GM12878 (cell line): ENCODE data around the gene RNASE13. TPM values are rescaled to one million over a fixed set of nuclear protein-coding genes. Genes with fewer than 3 reads are reported as not detected.

Experiments
- ATAC-seq: fragments of 200-7000 bp; cut with Tn5 transposase; 3 replicates; pipeline ENCODE4 v1.9.1; 2020; ENCODE audit warnings: mild to moderate bottlenecking, moderate library complexity
- BruUV-seq: library from RNA; stranded (reverse); fragments of 400-500 nt; replicated peaks from 2 replicates; lab custom pipeline; 2021; lab: Mats Ljungman, UMichigan
- CTCF ChIA-PET: fragments of 300-600 bp; sonication (Branson Sonifier 250); formaldehyde crosslinking; extraction: SDS; loops from one replicate; lab custom pipeline; 2021; ENCODE audit warnings: inconsistent platforms; lab: Yijun Ruan, JAX
- POLR2A ChIA-PET: fragments of 350-600 bp; formaldehyde crosslinking; extraction: SDS; loops from one replicate; lab custom pipeline; 2021; ENCODE audit warnings: inconsistent platforms; lab: Charles Lee
- RAD21 ChIA-PET: fragments of 300-600 bp; sonication (Branson Sonifier 250); formaldehyde crosslinking; loops from one replicate; lab custom pipeline; 2023; ENCODE audit warnings: antibody characterized with exemption; ENCODE audit not compliant: unreplicated experiment; lab: Charles Lee
- SMC1A ChIA-PET: fragments of 300-600 bp; sonication (Branson Sonifier 250); formaldehyde crosslinking; loops from one replicate; lab custom pipeline; 2023; ENCODE audit not compliant: unreplicated experiment, uncharacterized antibody; lab: Charles Lee
- DNase-seq: peaks from one replicate; pipeline ENCODE4 v3.0.0-alpha.2; 2011; ENCODE audit warnings: low read depth, low spot score
- FAIRE-seq: peaks from 3 replicates; lab custom pipeline; 2011; peaks lifted over from hg19 to GRCh38; lab: Jason Lieb, UNC
- H2AFZ ChIP-seq: 2 replicates; pipeline ENCODE4 v1.6.0; 2011; ENCODE audit warnings: low read depth, low read length, control low read depth; ENCODE audit not compliant: control insufficient read depth
- H3K27ac ChIP-seq: 2 replicates; pipeline ENCODE4 v1.5.1; 2011; ENCODE audit warnings: control low read depth; ENCODE audit not compliant: control insufficient read depth, insufficient read depth
- H3K27me3 ChIP-seq, 2 experiments: replicated peaks in 1 of 2; 2 replicates each; pipeline versions ENCODE4 v1.6.0 to v1.6.1; 2011; ENCODE audit warnings: low read length in 1 of 2; ENCODE audit not compliant: control insufficient read depth in 2 of 2, insufficient read depth in 2 of 2
- H3K36me3 ChIP-seq, 2 experiments: 2 replicates each; pipeline ENCODE4 v1.5.1; 2011; ENCODE audit warnings: low read length in 1 of 2; ENCODE audit not compliant: control insufficient read depth in 2 of 2, insufficient read depth in 2 of 2
- H3K4me1 ChIP-seq: 2 replicates; pipeline ENCODE4 v1.6.1; 2011; ENCODE audit warnings: mild to moderate bottlenecking, low read length, moderate library complexity, mixed read lengths; ENCODE audit not compliant: control insufficient read depth, insufficient read depth
- H3K4me2 ChIP-seq: 2 replicates; pipeline ENCODE4 v1.6.0; 2011; ENCODE audit warnings: control low read depth; ENCODE audit not compliant: control insufficient read depth, insufficient read depth
- H3K4me3 ChIP-seq: fragments of 200-600 bp; sonication (generic); 2 replicates; pipeline ENCODE4 v1.5.1; 2016
- H3K79me2 ChIP-seq: 2 replicates; pipeline ENCODE4 v1.6.0; 2011; ENCODE audit warnings: low read length; ENCODE audit not compliant: control insufficient read depth, insufficient read depth
- H3K9ac ChIP-seq: 2 replicates; pipeline ENCODE4 v1.8.0; 2011; ENCODE audit warnings: low read length, control low read depth, mixed read lengths; ENCODE audit not compliant: control insufficient read depth, insufficient read depth
- H3K9me3 ChIP-seq: replicated peaks from 3 replicates; pipeline ENCODE4 v1.5.1; 2011; ENCODE audit warnings: mild to moderate bottlenecking, low read length; ENCODE audit not compliant: control insufficient read depth, insufficient read depth
- H4K20me1 ChIP-seq: 2 replicates; pipeline ENCODE4 v1.6.0; 2011; ENCODE audit not compliant: control insufficient read depth, insufficient read depth
- BRCA1 ChIP-seq: IDR thresholded peaks from 2 replicates; pipeline ENCODE4 v1.6.1; 2011; ENCODE audit warnings: low read depth, low read length, improper control_type of control experiment
- CBFB ChIP-seq: IDR thresholded peaks from 2 replicates; pipeline ENCODE4 v1.6.1; 2016; ENCODE audit warnings: antibody characterized with exemption, low read depth
- DPF2 ChIP-seq: fragments of 450-650 bp; IDR thresholded peaks from 2 replicates; pipeline ENCODE4 v1.6.1; 2017; ENCODE audit warnings: mild to moderate bottlenecking
- EGR1 ChIP-seq, 2 experiments: IDR thresholded peaks; 1 replicate in 1 of 2; 2 replicates in 1 of 2; pipeline ENCODE4 v1.6.1; 2011 to 2012; ENCODE audit warnings: low read depth in 2 of 2, low read length in 2 of 2, borderline replicate concordance in 1 of 2, mild to moderate bottlenecking in 1 of 2, moderate library complexity in 1 of 2
- FOXM1 ChIP-seq: IDR thresholded peaks from 2 replicates; pipeline ENCODE4 v1.6.1; 2012; ENCODE audit warnings: low read depth, mild to moderate bottlenecking, inconsistent platforms, low read length, moderate library complexity
- KDM1A ChIP-seq: fragments of 200-600 bp; sonication (generic); IDR thresholded peaks from 2 replicates; pipeline ENCODE4 v1.6.1; 2016; ENCODE audit warnings: borderline replicate concordance
- KLF5 ChIP-seq: fragments of 450-650 bp; IDR thresholded peaks from 2 replicates; pipeline ENCODE4 v1.6.1; 2014; ENCODE audit warnings: mild to moderate bottlenecking; ENCODE audit not compliant: partially characterized antibody
- MXI1 ChIP-seq: fragments of 150-350 bp; IDR thresholded peaks from 2 replicates; pipeline ENCODE4 v1.6.1; 2011; ENCODE audit warnings: low read depth, mild to moderate bottlenecking, inconsistent platforms, low read length, improper control_type of control experiment
- NFIC ChIP-seq: IDR thresholded peaks from 2 replicates; pipeline ENCODE4 v1.6.1; 2012; ENCODE audit warnings: low read depth, mild to moderate bottlenecking, inconsistent platforms, low read length, moderate library complexity
- PML ChIP-seq: IDR thresholded peaks from 2 replicates; pipeline ENCODE4 v1.6.1; 2012; ENCODE audit warnings: low read length, inconsistent platforms
- POLR2A ChIP-seq: IDR thresholded peaks from 2 replicates; pipeline ENCODE4 v1.6.1; 2011; ENCODE audit warnings: low read depth, mild to moderate bottlenecking, low read length
- RCOR1 ChIP-seq: conservative IDR thresholded peaks from 2 replicates; pipeline ENCODE4 v1.6.1; 2012; ENCODE audit warnings: low read depth, low read length, improper control_type of control experiment
- SP1 ChIP-seq: IDR thresholded peaks from one replicate; pipeline ENCODE4 v1.6.1; 2011; ENCODE audit warnings: low read depth, low read length
- SUZ12 ChIP-seq: fragments of 200-600 bp; sonication (generic); IDR thresholded peaks from one replicate; pipeline ENCODE4 v1.6.1; 2018; ENCODE audit warnings: antibody characterized with exemption, mild to moderate bottlenecking; ENCODE audit not compliant: unreplicated experiment
- ZNF24 ChIP-seq: fragments of 450-650 bp; IDR thresholded peaks from 2 replicates; pipeline ENCODE4 v1.6.1; 2017; ENCODE audit warnings: antibody characterized with exemption, mild to moderate bottlenecking
- ZNF384 ChIP-seq: IDR thresholded peaks from 2 replicates; pipeline ENCODE4 v1.6.1; 2012; ENCODE audit warnings: low read depth, mild to moderate bottlenecking, low read length, improper control_type of control experiment, borderline replicate concordance
- WGBS: methylation state at CpG from one replicate; pipeline ENCODE4 v1.1.6; 2016; ENCODE audit warnings: low lambda C conversion rate; ENCODE audit not compliant: insufficient replicate concordance, insufficient coverage; ENCODE audit errors: missing lambda C conversion rate; 5-methylcytosine and 5-hydroxymethylcytosine counted together
- in situ Hi-C: fragments of 300-500 bp; cut with MboI; formaldehyde crosslinking; loops from 9 replicates; pipeline ENCODE4 v1.14.3; 2018; ENCODE audit warnings: mixed read lengths
- intact Hi-C: fragments of 100-400 bp; cut with micrococcal nuclease; formaldehyde crosslinking; loops from one replicate; pipeline ENCODE4 v1.14.2; 2022; ENCODE audit not compliant: unreplicated experiment
- polyA plus RNA-seq, 11 experiments: library from polyadenylated mRNA; depleted of rRNA in 4 of 11; unstranded in 6 of 11; stranded (reverse) in 5 of 11; fragments of >200 nt; fragmentation: Nextera tagmentation in 4 of 11; fragmentation: Illumina TruSeq in 1 of 11; extraction: Ambion mirVana in 4 of 11; extraction: Trizol in 1 of 11; gene quantifications; 1 replicate in 1 of 11; 2 replicates in 10 of 11; pipeline versions ENCODE4 v1.2.1 to v1.2.3, GENCODE V29; 2011 to 2016; ENCODE audit warnings: inconsistent platforms in 2 of 11, missing spikeins in 2 of 11, low read depth in 1 of 11
- total RNA-seq, 4 experiments: library from RNA; depleted of rRNA in 3 of 4; stranded (reverse); fragments of >200 nt in 3 of 4; fragmentation: Illumina TruSeq in 1 of 4; extraction: Trizol in 1 of 4; gene quantifications; 2 replicates each; pipeline versions ENCODE4 v1.2.1 to v1.2.3, GENCODE V29; 2013 to 2021
- TF ChIP-seq, protein P1 (sequence below): fragments of 450-650 bp; IDR thresholded peaks from 2 replicates; pipeline ENCODE4 v1.6.1; 2017; ENCODE audit warnings: mild to moderate bottlenecking
- TF ChIP-seq, protein P2 (sequence below): IDR thresholded peaks from 2 replicates; pipeline ENCODE4 v1.6.1; 2012; ENCODE audit warnings: low read length, inconsistent platforms

The RNASE13 gene
- total and polyA plus RNA-seq, 10 of the 15 experiments (the other 5 are each of a cell fraction or from before 2014, with no cell fraction given) = not detected

DNA sequence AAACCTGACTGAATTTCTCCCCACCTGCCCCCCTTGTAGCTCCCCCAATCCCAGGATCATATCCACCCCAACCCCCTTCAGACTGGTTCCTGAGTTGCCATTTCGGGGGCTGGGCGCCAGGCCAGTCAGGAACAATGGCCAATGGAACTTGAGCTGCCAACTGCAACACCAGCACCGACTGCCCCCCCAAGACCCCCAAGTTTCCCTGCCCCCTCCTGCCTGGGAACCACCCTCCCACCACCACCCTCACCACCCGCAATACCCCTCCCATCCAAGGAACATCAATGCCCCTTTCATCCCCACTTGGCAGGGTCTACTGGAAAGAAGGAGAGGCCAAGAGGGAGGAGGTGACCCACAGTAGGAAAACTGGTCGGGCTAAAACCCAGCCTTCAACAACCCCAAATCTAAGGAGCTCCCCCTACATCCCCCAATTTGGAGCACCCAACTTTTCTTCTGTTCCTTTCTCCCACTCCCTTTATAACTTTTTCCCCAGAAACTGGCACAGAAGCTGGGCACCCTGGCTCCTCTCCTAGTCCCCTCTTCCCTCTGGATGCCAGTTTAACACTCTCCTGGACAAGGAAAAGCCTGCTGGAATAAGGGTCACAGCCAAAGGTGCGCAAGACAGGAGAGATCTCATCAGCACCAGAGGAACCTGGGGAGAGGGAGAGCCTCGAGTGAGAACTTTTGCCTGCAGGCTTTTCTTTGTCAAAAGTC, 8.2 kb downstream of the RNASE13 start:
- H3K79me2 ChIP-seq = no peaks in the 10 kb centered on the region
- no peak for ATAC-seq
- H3K36me3 ChIP-seq = no peaks in the 10 kb centered on the region
- ChIA-PET SMC1A (interaction anchor here (1.6 kb wide), 1 partner anchor 12 kb away, joined by 3 read pairs; no protein-coding TSS in a partner anchor), CTCF (interaction anchor here (1.2 kb wide), 1 partner anchor 12 kb away, joined by 6 read pairs; no protein-coding TSS in a partner anchor), POLR2A (interaction anchor here (0.6 kb wide), 1 partner anchor 178 kb away, joined by 4 read pairs; no protein-coding TSS in a partner anchor), RAD21 (no interaction called here)
- no peak overlapping the region for H2AFZ ChIP-seq
- DNase-seq = no peak
- H3K27ac ChIP-seq = no peak overlapping the region
- no peak overlapping the region for H3K9ac ChIP-seq
- H3K9me3 ChIP-seq = no peaks in the 10 kb centered on the region
- H3K27me3 ChIP-seq = peaks cover 15 to 23% of the 10 kb centered on the region in 2 experiments
- no peak overlapping the region for H3K4me2 ChIP-seq
- H4K20me1 ChIP-seq = no peaks in the 10 kb centered on the region
- H3K4me1 ChIP-seq = peaks cover 4% of the 10 kb centered on the region; the same call in 1 of the 2 replicates
- FAIRE-seq = no peak
- H3K4me3 ChIP-seq = no peak overlapping the region
- 46% methylated on average over 7 of the region's 7 CpGs for WGBS
- TF ChIP-seq, protein P1, sequence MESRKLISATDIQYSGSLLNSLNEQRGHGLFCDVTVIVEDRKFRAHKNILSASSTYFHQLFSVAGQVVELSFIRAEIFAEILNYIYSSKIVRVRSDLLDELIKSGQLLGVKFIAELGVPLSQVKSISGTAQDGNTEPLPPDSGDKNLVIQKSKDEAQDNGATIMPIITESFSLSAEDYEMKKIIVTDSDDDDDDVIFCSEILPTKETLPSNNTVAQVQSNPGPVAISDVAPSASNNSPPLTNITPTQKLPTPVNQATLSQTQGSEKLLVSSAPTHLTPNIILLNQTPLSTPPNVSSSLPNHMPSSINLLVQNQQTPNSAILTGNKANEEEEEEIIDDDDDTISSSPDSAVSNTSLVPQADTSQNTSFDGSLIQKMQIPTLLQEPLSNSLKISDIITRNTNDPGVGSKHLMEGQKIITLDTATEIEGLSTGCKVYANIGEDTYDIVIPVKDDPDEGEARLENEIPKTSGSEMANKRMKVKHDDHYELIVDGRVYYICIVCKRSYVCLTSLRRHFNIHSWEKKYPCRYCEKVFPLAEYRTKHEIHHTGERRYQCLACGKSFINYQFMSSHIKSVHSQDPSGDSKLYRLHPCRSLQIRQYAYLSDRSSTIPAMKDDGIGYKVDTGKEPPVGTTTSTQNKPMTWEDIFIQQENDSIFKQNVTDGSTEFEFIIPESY = no peak
- no peak for TF ChIP-seq RCOR1
- TF ChIP-seq, protein P2, sequence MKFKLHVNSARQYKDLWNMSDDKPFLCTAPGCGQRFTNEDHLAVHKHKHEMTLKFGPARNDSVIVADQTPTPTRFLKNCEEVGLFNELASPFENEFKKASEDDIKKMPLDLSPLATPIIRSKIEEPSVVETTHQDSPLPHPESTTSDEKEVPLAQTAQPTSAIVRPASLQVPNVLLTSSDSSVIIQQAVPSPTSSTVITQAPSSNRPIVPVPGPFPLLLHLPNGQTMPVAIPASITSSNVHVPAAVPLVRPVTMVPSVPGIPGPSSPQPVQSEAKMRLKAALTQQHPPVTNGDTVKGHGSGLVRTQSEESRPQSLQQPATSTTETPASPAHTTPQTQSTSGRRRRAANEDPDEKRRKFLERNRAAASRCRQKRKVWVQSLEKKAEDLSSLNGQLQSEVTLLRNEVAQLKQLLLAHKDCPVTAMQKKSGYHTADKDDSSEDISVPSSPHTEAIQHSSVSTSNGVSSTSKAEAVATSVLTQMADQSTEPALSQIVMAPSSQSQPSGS = no peak
- no peak for TF ChIP-seq ZNF384
- no peak for TF ChIP-seq KLF5
- TF ChIP-seq EGR1 (IDR thresholded peaks at IDR 0.05; ENCODE audit: borderline replicate concordance in 1 of 2, low read depth in 2 of 2, low read length in 2 of 2) = no peak
- no peak for TF ChIP-seq CBFB
- TF ChIP-seq ZNF24 = no peak
- TF ChIP-seq BRCA1 = no peak
- no peak for TF ChIP-seq MXI1
- no peak for TF ChIP-seq SUZ12
- no peak for TF ChIP-seq DPF2
- TF ChIP-seq FOXM1 = no peak
- TF ChIP-seq POLR2A = no peak
- TF ChIP-seq NFIC = no peak
- TF ChIP-seq KDM1A = no peak
- no peak for TF ChIP-seq SP1
- TF ChIP-seq PML = no peak
- no TSS peak for BruUV-seq
- intact Hi-C loops = no loop called here
- in situ Hi-C loops = no loop called here
